Measurements from ENCODE around the gene HEXA.

The HEXA gene

DNA sequence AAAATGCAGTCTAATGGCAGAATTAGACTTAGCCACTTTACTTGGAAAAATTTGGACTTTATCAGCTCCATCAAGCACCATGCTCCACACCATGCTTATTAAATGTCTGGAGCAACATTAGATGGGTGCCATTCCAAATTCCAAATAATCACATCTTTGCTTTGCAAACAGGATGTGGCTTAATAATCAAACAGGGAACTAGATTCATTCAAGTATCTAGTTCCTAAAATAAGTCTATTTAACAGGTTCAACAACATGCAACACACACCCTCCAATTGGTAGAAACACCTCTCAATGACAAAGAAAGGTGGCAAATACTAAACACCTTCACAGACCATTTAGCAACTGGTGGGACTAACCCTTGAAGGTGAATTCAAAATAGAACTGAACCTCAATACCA is 3.5 kb downstream of the HEXA start:
- Histone ChIP-seq H3K4me1 (ENCODE audit: control insufficient read depth, insufficient read depth, low read length) (no peaks in the 10 kb centered on the region), H3K9ac (ENCODE audit: low read depth, low read length) (no peak overlapping the region), H3K4me3 (ENCODE audit: low read depth, low read length) (no peak overlapping the region), H3K27me3 (ENCODE audit: control insufficient read depth, insufficient read depth, low read length) (no peaks in the 10 kb centered on the region), H3K36me3 (ENCODE audit: control insufficient read depth, insufficient read depth, low read length) (no peaks in the 10 kb centered on the region), H3K9me3 (ENCODE audit: control insufficient read depth, insufficient read depth, low read length) (no peaks in the 10 kb centered on the region)

DNA sequence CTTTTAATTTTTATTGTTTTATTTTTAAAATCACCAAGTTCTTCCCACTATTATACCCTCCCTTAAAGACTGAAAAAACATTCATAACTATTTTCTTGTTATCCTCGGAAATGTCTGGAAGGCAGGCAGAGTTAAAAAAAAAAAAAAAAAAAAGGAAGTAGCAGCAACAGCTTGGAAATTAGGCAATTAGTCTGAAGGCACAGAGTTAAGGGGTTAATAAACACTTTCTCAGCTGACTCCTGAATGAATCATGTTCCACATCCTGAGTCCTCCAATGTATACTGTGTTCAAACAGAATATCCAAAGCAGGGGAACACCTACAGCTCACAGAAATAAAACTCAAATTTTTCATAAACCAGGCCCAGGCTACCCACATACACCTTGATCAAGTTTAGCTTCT is 5.8 kb downstream of the HEXA start:
- H3K27me3 ChIP-seq (ENCODE audit: control insufficient read depth, insufficient read depth, low read length), result no peaks in the 10 kb centered on the region
- no peaks in the 10 kb centered on the region for H3K9me3 ChIP-seq (ENCODE audit: control insufficient read depth, insufficient read depth, low read length)
- no peak overlapping the region for H3K4me3 ChIP-seq (ENCODE audit: low read depth, low read length)
- H3K36me3 ChIP-seq (ENCODE audit: control insufficient read depth, insufficient read depth, low read length), result no peaks in the 10 kb centered on the region
- no peak overlapping the region for H3K9ac ChIP-seq (ENCODE audit: low read depth, low read length)
- no peaks in the 10 kb centered on the region for H3K4me1 ChIP-seq (ENCODE audit: control insufficient read depth, insufficient read depth, low read length)

DNA sequence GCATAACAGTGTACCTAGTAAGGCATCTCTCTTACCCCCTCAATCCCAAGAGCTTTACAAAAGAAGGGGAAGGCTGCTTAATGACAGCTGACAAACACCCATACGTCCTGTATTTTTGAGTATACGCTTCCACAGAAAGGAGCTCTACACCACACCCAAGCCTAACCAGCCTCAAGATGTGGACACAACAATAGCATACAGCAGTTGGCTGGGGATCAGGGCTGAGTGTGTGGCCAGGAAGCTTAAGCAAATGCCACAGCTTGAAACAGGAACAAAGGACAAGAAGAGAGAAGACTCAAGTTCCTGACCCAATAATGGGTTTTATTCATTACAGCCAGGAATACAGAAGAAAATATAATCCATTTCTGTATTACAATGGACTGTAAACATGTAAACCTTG is 6.9 kb downstream of the HEXA start:
- H3K4me1 ChIP-seq (ENCODE audit: control insufficient read depth, insufficient read depth, low read length), result no peaks in the 10 kb centered on the region
- no peak overlapping the region for H3K4me3 ChIP-seq (ENCODE audit: low read depth, low read length)
- H3K9me3 ChIP-seq (ENCODE audit: control insufficient read depth, insufficient read depth, low read length), result no peaks in the 10 kb centered on the region
- no peaks in the 10 kb centered on the region for H3K27me3 ChIP-seq (ENCODE audit: control insufficient read depth, insufficient read depth, low read length)
- no peak overlapping the region for H3K9ac ChIP-seq (ENCODE audit: low read depth, low read length)
- no peaks in the 10 kb centered on the region for H3K36me3 ChIP-seq (ENCODE audit: control insufficient read depth, insufficient read depth, low read length)

DNA sequence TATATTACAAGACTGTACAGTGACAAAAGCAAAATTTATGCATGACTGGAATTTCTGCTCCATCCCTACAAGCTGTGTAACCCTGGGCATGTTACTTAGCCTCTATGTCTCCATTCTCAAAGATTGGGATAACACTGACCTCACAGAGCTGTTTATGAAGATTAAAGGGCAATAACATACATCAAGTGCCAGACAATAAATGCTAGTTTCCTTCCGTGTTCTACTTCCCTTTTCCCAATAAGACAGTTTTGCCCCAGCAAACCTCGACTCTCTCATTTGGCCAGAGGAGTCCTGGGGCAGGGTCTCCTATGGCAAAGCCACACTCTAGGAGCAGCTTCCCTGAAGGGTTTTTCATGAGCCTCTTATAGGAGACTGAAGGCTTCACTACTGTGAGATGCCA is 7.5 kb downstream of the HEXA start:
- H3K27me3 ChIP-seq (ENCODE audit: control insufficient read depth, insufficient read depth, low read length), result no peaks in the 10 kb centered on the region
- H3K9ac ChIP-seq (ENCODE audit: low read depth, low read length), result no peak overlapping the region
- H3K4me3 ChIP-seq (ENCODE audit: low read depth, low read length), result no peak overlapping the region
- H3K9me3 ChIP-seq (ENCODE audit: control insufficient read depth, insufficient read depth, low read length), result no peaks in the 10 kb centered on the region
- H3K4me1 ChIP-seq (ENCODE audit: control insufficient read depth, insufficient read depth, low read length), result no peaks in the 10 kb centered on the region
- no peaks in the 10 kb centered on the region for H3K36me3 ChIP-seq (ENCODE audit: control insufficient read depth, insufficient read depth, low read length)

DNA sequence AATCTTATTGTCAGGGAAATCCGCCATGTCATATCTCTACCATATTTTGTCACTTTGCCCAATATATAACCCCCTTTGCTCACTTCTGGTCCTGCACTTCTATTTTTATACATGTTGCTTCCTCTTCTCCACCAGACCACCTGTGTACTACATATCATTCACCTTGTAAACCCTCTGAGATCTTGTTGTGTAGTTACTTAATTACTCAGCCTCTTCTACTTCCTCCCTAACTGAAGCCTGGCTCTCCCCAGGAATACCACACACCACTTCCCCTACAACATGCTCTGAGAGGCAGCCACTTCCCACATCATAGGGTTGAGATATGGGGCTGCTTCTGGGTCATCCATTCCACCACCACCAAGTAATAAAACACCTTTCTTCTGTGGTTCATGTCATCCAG is 10.0 kb downstream of the HEXA start:
- H3K9me3 ChIP-seq (ENCODE audit: control insufficient read depth, insufficient read depth, low read length), result no peaks in the 10 kb centered on the region
- no peak overlapping the region for H3K9ac ChIP-seq (ENCODE audit: low read depth, low read length)
- H3K27me3 ChIP-seq (ENCODE audit: control insufficient read depth, insufficient read depth, low read length), result no peaks in the 10 kb centered on the region
- H3K4me1 ChIP-seq (ENCODE audit: control insufficient read depth, insufficient read depth, low read length), result no peaks in the 10 kb centered on the region
- H3K4me3 ChIP-seq (ENCODE audit: low read depth, low read length), result no peak overlapping the region
- H3K36me3 ChIP-seq (ENCODE audit: control insufficient read depth, insufficient read depth, low read length), result peaks cover 2% of the 10 kb centered on the region

DNA sequence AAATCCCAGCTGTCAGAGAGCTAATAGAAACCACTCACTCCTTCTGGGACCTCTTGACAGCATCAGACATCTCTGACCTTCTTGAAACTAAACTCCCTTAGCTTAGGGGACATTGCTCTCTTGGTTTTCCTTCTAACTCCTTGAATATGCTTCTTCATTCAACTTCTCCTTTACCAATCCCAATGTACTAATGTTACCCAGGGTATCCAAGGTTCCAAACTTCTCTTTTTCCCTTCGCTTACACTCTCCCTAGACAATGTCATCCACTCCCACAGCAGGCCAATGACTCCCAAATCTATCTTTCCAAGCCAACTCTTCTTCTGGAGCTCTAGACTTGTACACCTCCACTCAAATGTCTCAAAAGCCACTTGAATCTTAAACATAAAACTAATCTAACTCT is 14.6 kb downstream of the HEXA start:
- H3K4me3 ChIP-seq (ENCODE audit: low read depth, low read length), result no peak overlapping the region
- H3K27me3 ChIP-seq (ENCODE audit: control insufficient read depth, insufficient read depth, low read length), result no peaks in the 10 kb centered on the region
- peaks cover 6% of the 10 kb centered on the region for H3K36me3 ChIP-seq (ENCODE audit: control insufficient read depth, insufficient read depth, low read length)
- no peaks in the 10 kb centered on the region for H3K4me1 ChIP-seq (ENCODE audit: control insufficient read depth, insufficient read depth, low read length)
- no peaks in the 10 kb centered on the region for H3K9me3 ChIP-seq (ENCODE audit: control insufficient read depth, insufficient read depth, low read length)
- no peak overlapping the region for H3K9ac ChIP-seq (ENCODE audit: low read depth, low read length)

DNA sequence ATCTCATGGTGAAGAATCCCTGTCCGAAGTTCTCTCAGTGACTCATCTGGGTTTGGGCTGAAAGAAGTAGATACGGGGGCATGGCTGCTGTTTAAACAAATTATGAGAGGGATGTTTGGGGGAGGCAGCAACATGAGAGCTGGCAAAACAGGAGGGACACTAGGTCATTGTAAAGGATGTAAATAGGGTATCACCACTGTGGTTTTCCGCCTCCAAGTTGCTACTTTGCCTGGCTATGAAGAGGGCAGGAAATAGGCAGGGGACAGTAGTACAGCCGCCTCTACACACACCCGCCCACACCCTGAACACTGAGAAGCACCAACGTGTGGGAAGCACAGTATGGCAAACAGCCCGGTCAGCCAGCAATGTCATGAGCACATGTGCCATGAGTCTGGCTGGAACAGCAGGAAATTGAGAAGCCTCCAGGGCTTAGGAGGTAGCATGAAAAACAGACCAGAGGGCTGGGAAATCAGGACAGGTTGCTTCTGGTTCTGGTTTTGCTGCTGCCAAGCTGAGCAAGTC is 17.1 kb downstream of the HEXA start:
- no peak overlapping the region for H3K9ac ChIP-seq (ENCODE audit: low read depth, low read length)
- H3K36me3 ChIP-seq (ENCODE audit: control insufficient read depth, insufficient read depth, low read length), result peaks cover 11% of the 10 kb centered on the region
- no peaks in the 10 kb centered on the region for H3K9me3 ChIP-seq (ENCODE audit: control insufficient read depth, insufficient read depth, low read length)
- no peaks in the 10 kb centered on the region for H3K27me3 ChIP-seq (ENCODE audit: control insufficient read depth, insufficient read depth, low read length)
- H3K4me1 ChIP-seq (ENCODE audit: control insufficient read depth, insufficient read depth, low read length), result no peaks in the 10 kb centered on the region
- no peak overlapping the region for H3K4me3 ChIP-seq (ENCODE audit: low read depth, low read length)

DNA sequence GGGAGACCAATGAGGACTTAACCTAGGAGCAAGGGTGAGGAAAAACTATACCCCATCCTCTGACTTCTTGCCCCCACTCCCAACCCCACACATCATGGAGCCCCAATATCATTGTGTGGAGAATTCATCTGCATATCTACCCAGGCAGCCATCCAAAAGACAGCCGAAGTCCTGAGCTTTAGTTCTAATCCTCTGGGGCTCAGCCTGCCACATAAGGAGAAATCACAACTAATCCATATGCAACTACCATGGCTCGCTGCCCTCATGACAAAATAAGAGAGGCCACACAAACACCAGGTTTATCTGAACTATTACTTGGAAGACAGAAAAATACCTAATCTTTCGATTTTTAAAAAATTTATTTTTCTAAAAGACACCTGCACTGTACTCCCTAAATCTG is 17.7 kb downstream of the HEXA start:
- no peak overlapping the region for H3K4me3 ChIP-seq (ENCODE audit: low read depth, low read length)
- H3K9ac ChIP-seq (ENCODE audit: low read depth, low read length), result no peak overlapping the region
- H3K36me3 ChIP-seq (ENCODE audit: control insufficient read depth, insufficient read depth, low read length), result peaks cover 11% of the 10 kb centered on the region

DNA sequence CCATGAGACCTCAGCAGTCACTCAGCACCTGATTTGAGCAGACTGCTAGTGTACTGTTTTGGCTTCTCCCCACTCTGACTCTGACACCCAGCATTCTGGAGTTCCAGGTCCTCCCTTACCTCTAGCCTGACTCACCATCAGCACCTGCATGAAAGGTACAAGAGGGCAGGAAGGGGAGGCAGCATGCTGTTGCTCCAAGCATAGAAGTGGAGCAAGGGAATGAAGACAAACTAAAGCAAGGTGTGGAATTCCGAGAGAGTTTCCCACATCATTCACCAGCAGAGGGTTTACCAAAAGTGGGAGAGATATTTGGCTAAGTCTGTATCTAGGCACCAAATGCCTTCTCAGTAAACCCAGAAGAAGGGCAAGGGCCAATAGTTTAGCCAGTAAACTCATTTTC is 21.3 kb downstream of the HEXA start:
- Histone ChIP-seq H3K9me3 (ENCODE audit: control insufficient read depth, insufficient read depth, low read length) (no peaks in the 10 kb centered on the region), H3K36me3 (ENCODE audit: control insufficient read depth, insufficient read depth, low read length) (peaks cover 9% of the 10 kb centered on the region), H3K4me1 (ENCODE audit: control insufficient read depth, insufficient read depth, low read length) (no peaks in the 10 kb centered on the region), H3K9ac (ENCODE audit: low read depth, low read length) (no peak overlapping the region), H3K27me3 (ENCODE audit: control insufficient read depth, insufficient read depth, low read length) (no peaks in the 10 kb centered on the region), H3K4me3 (ENCODE audit: low read depth, low read length) (no peak overlapping the region)

More for the DNA sequence above, 17.7 kb downstream of the HEXA start:
- H3K27me3 ChIP-seq (ENCODE audit: control insufficient read depth, insufficient read depth, low read length), result no peaks in the 10 kb centered on the region
- H3K9me3 ChIP-seq (ENCODE audit: control insufficient read depth, insufficient read depth, low read length), result no peaks in the 10 kb centered on the region
- no peaks in the 10 kb centered on the region for H3K4me1 ChIP-seq (ENCODE audit: control insufficient read depth, insufficient read depth, low read length)

DNA sequence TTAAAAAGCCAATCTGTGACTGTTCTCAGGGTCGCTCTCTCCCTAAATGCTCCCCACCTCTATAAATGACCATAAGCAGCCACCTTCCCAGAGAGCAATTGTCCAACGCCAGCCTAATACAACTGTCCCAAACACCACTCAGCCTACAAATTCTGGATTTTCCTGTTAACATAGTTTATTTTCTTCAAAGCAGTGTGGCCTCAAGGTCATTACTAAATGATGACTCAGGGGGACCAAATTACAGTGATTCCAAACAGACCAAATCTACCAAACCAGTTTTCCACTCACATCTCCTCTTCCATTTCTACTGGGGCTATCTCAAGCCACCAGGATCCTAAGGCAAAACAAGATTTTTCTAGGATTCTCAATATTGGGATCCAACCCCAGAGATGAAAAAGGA is 22.5 kb downstream of the HEXA start:
- Histone ChIP-seq H3K27me3 (ENCODE audit: control insufficient read depth, insufficient read depth, low read length) (no peaks in the 10 kb centered on the region), H3K9ac (ENCODE audit: low read depth, low read length) (no peak overlapping the region), H3K4me3 (ENCODE audit: low read depth, low read length) (no peak overlapping the region), H3K9me3 (ENCODE audit: control insufficient read depth, insufficient read depth, low read length) (no peaks in the 10 kb centered on the region), H3K4me1 (ENCODE audit: control insufficient read depth, insufficient read depth, low read length) (no peaks in the 10 kb centered on the region), H3K36me3 (ENCODE audit: control insufficient read depth, insufficient read depth, low read length) (peaks cover 9% of the 10 kb centered on the region)

DNA sequence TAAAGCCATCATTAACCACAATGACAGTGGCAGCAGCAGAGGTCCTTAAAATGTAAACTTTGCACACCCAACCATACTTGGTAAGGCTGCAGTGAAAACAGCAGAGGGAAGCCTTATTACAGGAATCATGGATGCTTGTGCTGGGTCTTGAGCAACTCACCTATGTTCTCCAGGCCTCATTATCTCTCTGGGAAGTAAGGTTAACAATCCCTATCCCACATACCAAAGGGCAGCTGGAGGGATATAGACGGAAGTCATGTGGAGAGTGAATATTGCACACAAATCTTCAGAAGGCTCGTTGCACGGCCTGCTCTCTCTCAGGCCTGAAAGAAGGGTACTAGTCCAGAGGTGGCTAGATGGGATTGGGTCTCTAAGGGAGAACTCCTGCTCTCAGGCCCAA is 30.0 kb downstream of the HEXA start:
- H3K4me1 ChIP-seq (ENCODE audit: control insufficient read depth, insufficient read depth, low read length), result peaks cover 4% of the 10 kb centered on the region
- H3K4me3 ChIP-seq (ENCODE audit: low read depth, low read length), result no peak overlapping the region
- H3K9ac ChIP-seq (ENCODE audit: low read depth, low read length), result no peak overlapping the region
- H3K9me3 ChIP-seq (ENCODE audit: control insufficient read depth, insufficient read depth, low read length), result no peaks in the 10 kb centered on the region
- H3K27me3 ChIP-seq (ENCODE audit: control insufficient read depth, insufficient read depth, low read length), result no peaks in the 10 kb centered on the region
- peaks cover 19% of the 10 kb centered on the region for H3K36me3 ChIP-seq (ENCODE audit: control insufficient read depth, insufficient read depth, low read length)

DNA sequence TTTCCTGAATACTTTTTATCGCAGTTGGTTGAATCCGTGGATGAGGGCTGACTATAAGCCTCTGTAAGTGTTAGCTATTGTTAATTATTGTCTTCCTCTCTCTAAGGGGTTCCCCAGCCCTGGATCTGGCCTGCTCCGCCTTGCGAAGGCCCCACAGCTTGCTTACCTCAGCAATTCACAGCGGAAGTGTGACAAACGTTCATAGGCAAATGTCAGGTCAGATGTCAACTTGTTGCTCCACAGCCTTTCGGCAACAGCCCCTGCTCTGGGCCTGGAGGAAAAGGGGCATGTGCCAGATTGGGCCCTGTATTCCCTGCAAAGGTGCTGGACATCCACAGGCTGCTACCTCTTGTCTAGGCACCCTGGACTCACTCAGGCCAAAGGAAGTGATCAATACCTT is 30.5 kb downstream of the HEXA start:
- H3K4me3 ChIP-seq (ENCODE audit: low read depth, low read length), result no peak overlapping the region
- H3K9ac ChIP-seq (ENCODE audit: low read depth, low read length), result no peak overlapping the region
- H3K4me1 ChIP-seq (ENCODE audit: control insufficient read depth, insufficient read depth, low read length), result peaks cover 4% of the 10 kb centered on the region
- H3K27me3 ChIP-seq (ENCODE audit: control insufficient read depth, insufficient read depth, low read length), result no peaks in the 10 kb centered on the region
- peaks cover 19% of the 10 kb centered on the region for H3K36me3 ChIP-seq (ENCODE audit: control insufficient read depth, insufficient read depth, low read length)
- H3K9me3 ChIP-seq (ENCODE audit: control insufficient read depth, insufficient read depth, low read length), result no peaks in the 10 kb centered on the region

DNA sequence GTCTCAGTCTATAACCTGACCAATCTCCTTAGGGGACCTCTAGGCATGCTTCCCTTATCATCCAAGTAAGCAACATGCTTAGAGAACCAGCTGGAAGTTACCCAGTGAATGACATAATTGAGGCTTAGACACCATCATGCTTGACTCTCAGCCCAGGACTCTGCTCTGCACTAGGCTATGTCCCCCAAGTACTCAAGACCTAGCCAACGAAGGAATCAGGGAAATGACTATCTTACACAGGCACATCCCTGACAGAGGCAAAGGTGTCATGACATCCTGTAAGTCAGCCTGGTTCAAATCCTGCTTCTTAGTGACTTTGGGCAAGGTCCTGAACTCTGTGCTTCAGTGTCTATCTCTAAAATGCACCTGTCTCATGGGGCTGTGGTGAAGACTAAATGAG is 31.2 kb downstream of the HEXA start:
- Histone ChIP-seq H3K27me3 (ENCODE audit: control insufficient read depth, insufficient read depth, low read length) (no peaks in the 10 kb centered on the region), H3K4me1 (ENCODE audit: control insufficient read depth, insufficient read depth, low read length) (peaks cover 4% of the 10 kb centered on the region), H3K9me3 (ENCODE audit: control insufficient read depth, insufficient read depth, low read length) (no peaks in the 10 kb centered on the region), H3K4me3 (ENCODE audit: low read depth, low read length) (no peak overlapping the region), H3K9ac (ENCODE audit: low read depth, low read length) (no peak overlapping the region), H3K36me3 (ENCODE audit: control insufficient read depth, insufficient read depth, low read length) (peaks cover 19% of the 10 kb centered on the region)
